ENCODE measurements around the gene PSMD14. TPM values are rescaled to one million over a fixed set of nuclear protein-coding genes. Genes with fewer than 3 reads are reported as not detected.
A peak's percentile ranks its signal among the peaks of the same experiment; 100 is the strongest.

The PSMD14 gene
- total and polyA plus RNA-seq, 2 of the 13 experiments (the other 11 are each of a cell fraction or from before 2014, with no cell fraction given) = 60.6 to 149 TPM

- ATAC-seq (peak; percentile 81), DNase-seq (ENCODE audit: low spot score) (peak; percentile 23), FAIRE-seq (no peak)
- WGBS (ENCODE audit: low lambda C conversion rate) = 17% methylated on average over 17 of the region's 69 CpGs
- H3K4me3 ChIP-seq (replicated peaks in 1 of 3; ENCODE audit: insufficient read depth in 1 of 3, low read depth in 2 of 3, low read length in 3 of 3) = peak overlapping the region; percentile 47 to 76 (median 68)
- H3K4me1 ChIP-seq (ENCODE audit: insufficient read depth, low read length) = peaks cover 44% of the 10 kb centered on the region
- intact Hi-C loops (cut with micrococcal nuclease; ENCODE audit: unreplicated experiment) (loop anchor here (5.0 kb wide), 1 partner anchor 107 kb away; the partner anchor contains the start of gene PSMD14), in situ Hi-C loops (cut with HindIII; ENCODE audit: extremely low pct_ligation_motif_present, low pct_unique_long_range_greater_than_20kb) (no loop called here)
- POLR2A ChIA-PET = no interaction called here
- no peak overlapping the region for H2AFZ ChIP-seq (ENCODE audit: low read length)
- H3K27ac ChIP-seq (ENCODE audit: extremely low read length, insufficient read depth, low read length) = no peak overlapping the region
- H3K79me2 ChIP-seq (ENCODE audit: insufficient read depth, low read length) = no peaks in the 10 kb centered on the region
- H4K20me1 ChIP-seq (ENCODE audit: insufficient read depth, low read length) = no peaks in the 10 kb centered on the region
- no TSS peak for BruUV-seq (replicated peaks)
- H3K9me3 ChIP-seq (ENCODE audit: low read length) = no peaks in the 10 kb centered on the region
- H3K4me2 ChIP-seq (ENCODE audit: low read depth, low read length) = peak overlapping the region; percentile 92
- H3K36me3 ChIP-seq (replicated peaks in 1 of 2; ENCODE audit: control insufficient read depth in 1 of 2, insufficient read depth in 2 of 2, low read length in 2 of 2) = peaks cover 0 to 3% of the 10 kb centered on the region in 2 experiments; a peak in 2 of 5 replicates
- CTCF ChIA-PET (ENCODE audit: low intra/inter-chr PET ratio, low total read pairs) = no interaction called here
- peak overlapping the region; percentile 35; the same call in 1 of the 2 replicates for H3K9ac ChIP-seq (ENCODE audit: insufficient read depth, low read depth, low read length)
- peaks cover 16 to 46% of the 10 kb centered on the region in 2 experiments for H3K27me3 ChIP-seq (ENCODE audit: control insufficient read depth in 1 of 2, insufficient read depth in 2 of 2, low read length in 2 of 2)
- TF ChIP-seq KLF16 (CRISPR knock-in tag; IDR thresholded peaks at IDR 0.05) (peak in 1 of 2 experiments; percentile 53; a peak in 1 of 4 replicates), YEATS4 (CRISPR knock-in tag; IDR thresholded peaks at IDR 0.05; ENCODE audit: borderline replicate concordance) (no peak), POLR2G (IDR thresholded peaks at IDR 0.05; ENCODE audit: low read depth, low read length) (0 out of 2 replicates have a peak, but pooled peaks have one; percentile 10), SRSF4 (IDR thresholded peaks at IDR 0.05; ENCODE audit: low read depth, low read length, poor library complexity, severe bottlenecking) (no peak), KLF6 (CRISPR knock-in tag; IDR thresholded peaks at IDR 0.05) (0 out of 2 replicates have a peak, but pooled peaks have one; percentile 53), HIC2 (CRISPR knock-in tag; IDR thresholded peaks at IDR 0.05; ENCODE audit: low read depth) (peak; percentile 70; the same call in 1 of the 2 replicates), ZNF615 (CRISPR knock-in tag; IDR thresholded peaks at IDR 0.05; ENCODE audit: borderline replicate concordance) (no peak), ZNF598 (CRISPR knock-in tag; IDR thresholded peaks at IDR 0.05; ENCODE audit: borderline replicate concordance) (peak; percentile 86; the same call in 1 of the 2 replicates), PRDM10 (CRISPR knock-in tag; IDR thresholded peaks at IDR 0.05; ENCODE audit: low read depth) (no peak), ZNF292 (CRISPR knock-in tag; IDR thresholded peaks at IDR 0.05; ENCODE audit: borderline replicate concordance, low read depth) (0 out of 2 replicates have a peak, but pooled peaks have one; percentile 55), ZSCAN29 (CRISPR knock-in tag; conservative IDR thresholded peaks at IDR 0.05) (0 out of 2 replicates have a peak, but pooled peaks have one; percentile 48), GZF1 (CRISPR knock-in tag; IDR thresholded peaks at IDR 0.05) (peak; percentile 80; the same call in 1 of the 2 replicates), CTCF (CRISPR knock-in tag; IDR thresholded peaks at IDR 0.05) (peak; percentile 49), RFXAP (CRISPR knock-in tag; IDR thresholded peaks at IDR 0.05; ENCODE audit: borderline replicate concordance) (no peak; the same call in 1 of the 2 replicates)
Observed at GRCh38 chr2:161414042-161415033, 106.1 kb downstream of the PSMD14 start.

Measured in HepG2 (cell line).